ENCODE data around the gene IARS2.
"Not testable (repeated sequence)": the region's sequence is repeated elsewhere in the genome, so short reads cannot be mapped to it uniquely, and the experiment has no call there.

Gene IARS2

GRCh38 chr1:220166853-220167252 is 72.9 kb downstream of the IARS2 start:
- DNase-seq (ENCODE audit: low read depth) = no peak

GRCh38 chr1:220169887-220170286 is 76.0 kb downstream of the IARS2 start:
- not testable (repeated sequence) for DNase-seq (ENCODE audit: low read depth)

- DNase-seq (ENCODE audit: low read depth) = peak; percentile 18
Measured at GRCh38 chr1:220170836-220171526, 77.0 kb downstream of the IARS2 start.

GRCh38 chr1:220176540-220176939 is 82.6 kb downstream of the IARS2 start:
- no peak for DNase-seq (ENCODE audit: low read depth)

GRCh38 chr1:220182111-220182510 is 88.2 kb downstream of the IARS2 start:
- DNase-seq (ENCODE audit: low read depth) = no peak

GRCh38 chr1:220182656-220183055 is 88.7 kb downstream of the IARS2 start:
- no peak for DNase-seq (ENCODE audit: low read depth)

GRCh38 chr1:220184506-220184905 is 90.6 kb downstream of the IARS2 start:
- no peak for DNase-seq (ENCODE audit: low read depth)

GRCh38 chr1:220186752-220187151 is 92.8 kb downstream of the IARS2 start:
- DNase-seq (ENCODE audit: low read depth) = no peak

GRCh38 chr1:220188538-220188937 is 94.6 kb downstream of the IARS2 start:
- no peak for DNase-seq (ENCODE audit: low read depth)

DNA sequence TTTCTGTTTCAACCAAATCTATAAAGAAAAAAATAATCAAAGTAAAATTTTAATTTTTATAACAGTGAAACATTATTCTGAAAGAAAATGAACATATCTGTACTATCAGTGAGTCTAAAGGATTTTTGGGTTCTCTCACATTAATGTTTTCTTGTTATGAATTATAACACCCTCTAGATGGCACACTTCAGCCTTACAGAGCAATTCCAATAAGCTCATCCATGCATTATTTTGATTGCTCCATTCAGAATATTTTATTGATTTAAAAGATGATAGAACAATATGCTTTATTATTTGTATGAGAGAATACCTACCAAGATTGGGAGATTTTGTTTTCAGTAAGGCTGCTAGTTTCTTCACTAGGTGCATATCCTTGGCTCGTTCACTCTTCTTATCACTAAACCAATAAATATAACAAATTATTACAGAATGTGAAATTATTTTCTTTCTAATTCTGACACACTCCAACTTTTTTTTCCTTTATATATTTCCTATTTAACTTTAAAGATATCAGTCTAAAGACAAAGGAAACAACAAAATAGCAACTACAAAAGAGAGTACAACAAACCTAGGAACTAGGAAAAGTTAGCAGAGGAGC is 95.9 kb downstream of the IARS2 start:
- peak; percentile 13 for DNase-seq (ENCODE audit: low read depth)

- DNase-seq (ENCODE audit: low read depth) = no peak
Measured at GRCh38 chr1:220195701-220196100, 101.8 kb downstream of the IARS2 start.
